Stimulated activated CD4-positive, alpha-beta T cell treated with anti-CD3 and anti-CD28 coated beads, Interleukin-4, amount 100 ng/mL, for 4 hours (primary cell): ENCODE data around the gene VPS37B.
"Not testable (repeated sequence)": the region's sequence is repeated elsewhere in the genome, so short reads cannot be mapped to it uniquely, and the experiment has no call there.

Experiments
- DNase-seq, 2 experiments: peaks; one replicate each; pipeline ENCODE4 v3.0.0-alpha.2; 2020

VPS37B gene

GRCh38 chr12:122903693-122904034 is 7.7 kb upstream of the VPS37B start:
- no peak for DNase-seq

GRCh38 chr12:122902854-122903692 is 7.1 kb upstream of the VPS37B start:
- no peak for DNase-seq

DNA sequence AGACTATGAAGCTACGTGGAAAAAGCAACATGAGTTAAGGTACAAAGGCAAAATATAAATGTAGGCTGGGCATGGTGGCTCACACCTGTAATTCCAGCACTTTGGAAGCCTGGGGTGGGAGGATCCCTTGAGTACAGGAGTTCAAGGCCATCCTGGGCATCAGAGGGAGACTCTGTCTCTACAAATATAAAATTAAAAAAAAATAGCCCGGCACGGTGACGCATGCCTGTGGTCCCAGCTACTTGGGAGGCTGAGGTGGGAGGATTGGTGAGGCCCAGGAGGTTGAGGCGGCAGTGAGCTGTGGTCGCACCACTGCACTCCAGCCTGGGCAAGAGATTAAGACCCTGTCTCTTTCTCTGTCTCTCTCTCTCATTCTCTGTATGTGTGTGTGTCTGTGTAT is 4.0 kb upstream of the VPS37B start:
- DNase-seq: no peak

- no peak for DNase-seq
Observed at GRCh38 chr12:122896662-122897061, 738 bp upstream of the VPS37B start.

DNA sequence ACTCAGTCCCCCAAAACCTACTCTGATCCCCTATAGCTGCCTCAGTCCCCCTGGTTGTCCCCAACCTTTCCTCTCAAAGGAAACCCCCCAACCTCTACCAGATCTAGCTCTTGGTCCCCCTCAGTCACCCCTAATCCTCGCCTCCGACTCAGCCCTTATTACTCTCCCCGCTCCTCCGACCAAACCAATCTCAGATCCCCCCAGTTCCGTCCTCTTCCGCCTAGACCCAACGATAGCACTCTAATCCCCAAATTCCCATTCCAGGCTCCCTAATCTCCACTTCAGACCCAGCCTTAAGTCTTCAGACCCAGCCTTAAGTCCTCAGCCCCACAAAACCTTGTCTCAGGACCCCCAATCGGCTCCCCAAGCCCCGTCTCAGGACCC is 612 bp downstream of the VPS37B start:
- no peak for DNase-seq

- no peak for DNase-seq
Observed at GRCh38 chr12:122894193-122895121, 1.5 kb downstream of the VPS37B start.

- no peak for DNase-seq
Observed at GRCh38 chr12:122893208-122894153, 2.4 kb downstream of the VPS37B start.

GRCh38 chr12:122892724-122893123 is 3.2 kb downstream of the VPS37B start:
- DNase-seq: not testable (repeated sequence)

GRCh38 chr12:122891661-122892525 is 4.0 kb downstream of the VPS37B start:
- DNase-seq: no peak

- no peak for DNase-seq
Observed at GRCh38 chr12:122889761-122890520, 6.0 kb downstream of the VPS37B start.

GRCh38 chr12:122888232-122888752 is 7.6 kb downstream of the VPS37B start:
- peak in 1 of 2 experiments; percentile 33 for DNase-seq

DNA sequence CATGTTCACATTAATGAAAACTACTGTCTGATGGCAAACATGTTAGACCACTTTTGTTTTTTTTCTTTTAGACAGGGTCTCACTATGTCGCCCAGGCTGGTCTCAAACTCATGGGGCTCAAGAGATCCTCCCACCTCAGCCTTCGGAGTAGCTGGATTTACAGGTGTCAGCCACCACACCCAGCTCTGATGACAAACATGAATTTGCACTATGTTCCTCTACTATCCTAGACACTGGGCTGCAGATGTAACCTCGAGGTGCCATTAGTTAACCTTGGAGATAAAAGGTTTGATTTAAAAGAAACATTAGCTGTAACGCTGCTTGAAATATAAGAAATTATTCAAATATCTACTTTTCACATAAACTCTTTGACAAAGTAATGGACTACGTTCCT is 8.1 kb downstream of the VPS37B start:
- no peak for DNase-seq

DNA sequence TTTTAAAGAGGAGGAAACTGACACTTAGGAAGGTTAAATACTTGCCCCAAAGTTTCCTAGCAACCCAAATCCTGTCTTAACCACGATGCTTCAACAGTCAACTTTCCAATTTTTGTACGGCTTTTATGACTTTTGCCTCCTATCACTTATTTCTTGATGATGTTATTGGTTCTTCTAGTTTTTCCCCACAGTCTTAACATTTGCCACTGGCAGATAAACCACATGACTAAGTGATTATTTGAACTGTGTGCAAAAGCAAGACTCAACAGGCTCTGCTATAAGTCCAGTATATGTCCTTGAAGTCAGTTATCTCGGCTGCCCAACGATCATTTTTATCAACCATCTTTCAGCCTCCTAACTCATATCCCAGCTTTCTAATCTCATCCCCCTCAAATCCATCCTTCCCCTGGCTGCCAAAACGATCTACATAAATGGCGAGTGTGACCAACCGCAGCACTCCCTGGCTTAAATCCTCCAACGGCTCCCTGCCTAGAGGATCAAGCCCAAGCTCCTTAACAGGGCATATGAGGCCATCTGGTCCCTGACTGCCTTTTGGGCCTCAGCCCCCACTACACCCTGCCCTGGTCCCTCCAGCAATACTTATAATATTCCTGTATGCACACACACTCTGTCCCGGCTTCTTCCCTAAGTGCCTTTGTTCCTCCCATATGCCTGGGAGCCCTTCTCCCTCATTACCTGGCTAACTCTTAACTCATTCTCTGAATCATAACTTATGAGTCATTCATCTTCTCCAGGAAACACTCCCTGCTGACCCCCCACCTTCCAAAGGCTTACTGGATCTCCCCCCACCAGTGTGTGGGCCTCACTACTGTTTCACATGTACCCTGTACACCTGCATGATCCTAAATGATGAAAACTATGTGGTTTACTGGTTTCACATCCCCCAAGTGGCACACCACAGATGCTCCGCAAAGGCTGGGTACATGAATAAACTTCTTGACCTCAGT is 8.8 kb downstream of the VPS37B start:
- DNase-seq: peak in 1 of 2 experiments; percentile 55

DNA sequence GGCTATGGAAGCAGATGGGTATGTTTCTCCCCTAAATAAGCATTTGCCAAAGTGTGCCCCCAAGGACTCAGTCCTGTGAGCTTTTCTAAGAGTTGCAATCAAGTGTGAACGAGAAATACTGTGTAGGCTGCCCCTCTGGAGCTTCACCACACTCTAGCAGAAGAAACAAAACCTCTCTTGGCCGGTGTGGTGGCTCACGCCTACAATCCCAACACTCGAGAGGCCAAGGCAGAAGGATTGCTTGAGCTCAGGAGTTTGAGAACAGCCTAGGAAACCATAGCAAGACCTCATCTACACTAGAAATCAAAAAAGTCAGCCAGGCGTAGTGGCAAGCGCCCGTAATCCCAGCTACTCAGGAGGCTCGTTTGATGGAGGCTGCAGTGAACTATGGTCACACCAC is 9.8 kb downstream of the VPS37B start:
- DNase-seq: no peak

GRCh38 chr12:122884860-122885259 is 11.1 kb downstream of the VPS37B start:
- DNase-seq: no peak

DNA sequence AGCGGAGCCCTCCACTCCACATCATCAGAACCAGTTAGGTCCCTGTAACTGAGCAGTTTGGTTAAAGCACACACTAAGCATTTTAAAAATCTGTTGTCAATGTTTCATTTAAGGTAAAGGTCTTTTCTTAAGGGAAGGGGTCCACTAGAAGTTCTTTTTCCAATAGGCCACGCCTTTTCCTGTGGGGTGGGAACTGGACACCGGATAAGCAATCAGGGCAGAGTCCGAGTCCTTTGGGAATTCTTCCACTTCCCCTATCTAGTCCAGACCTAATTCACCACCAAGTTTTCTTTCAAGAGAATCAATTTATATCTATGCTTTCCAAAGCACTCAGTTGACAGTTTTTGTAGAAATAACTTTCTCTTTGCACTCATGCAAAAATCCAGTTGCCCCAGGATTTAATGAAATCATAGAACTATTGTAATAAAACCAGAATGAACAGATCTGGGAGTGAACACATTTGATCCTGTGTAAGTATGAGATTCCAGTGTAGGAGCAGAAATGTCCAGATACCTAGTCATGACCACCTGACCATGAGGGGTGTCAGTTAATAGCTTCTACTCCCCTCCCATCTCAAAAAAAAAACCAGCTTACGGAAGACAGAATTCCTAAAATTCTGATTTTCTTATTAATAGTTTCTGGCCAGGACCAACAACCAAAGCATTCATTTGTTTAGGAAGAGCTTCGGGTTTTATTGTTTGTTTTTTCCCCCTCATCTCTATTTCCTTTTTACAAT is 11.7 kb downstream of the VPS37B start:
- DNase-seq: no peak

GRCh38 chr12:122882908-122883558 is 12.9 kb downstream of the VPS37B start:
- DNase-seq: no peak

DNA sequence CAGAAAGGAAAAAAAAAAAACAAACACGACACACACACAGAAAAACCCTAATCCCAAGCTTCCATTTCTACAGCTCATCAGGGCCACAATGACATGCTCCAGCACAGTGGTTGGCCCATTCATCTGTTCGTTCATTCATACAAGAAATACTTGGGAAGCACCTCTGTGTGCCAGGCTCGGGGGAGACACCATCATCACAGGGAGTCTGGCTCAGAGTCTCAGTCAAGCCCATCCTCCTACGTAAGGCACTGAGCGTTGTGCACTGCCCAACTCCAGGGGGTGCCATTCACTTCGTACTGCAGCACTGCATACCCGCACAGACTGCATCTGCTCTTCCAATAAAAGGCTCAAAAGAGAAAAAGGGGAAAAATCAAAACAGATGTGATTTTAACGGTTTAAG is 15.3 kb downstream of the VPS37B start:
- no peak for DNase-seq
